C4-2B (cell line): ENCODE results near the gene TRIP10.
"Not testable (repeated sequence)": the region's sequence is repeated elsewhere in the genome, so short reads cannot be mapped to it uniquely, and the experiment has no call there.

Source experiments
- H3K27ac ChIP-seq: fragments of 450-650 bp; 2 replicates; pipeline ENCODE4 v1.5.1; 2017
- CTCF ChIP-seq: fragments of 450-650 bp; conservative IDR thresholded peaks from 2 replicates; pipeline ENCODE4 v1.5.1; 2017; ENCODE audit warnings: mild to moderate bottlenecking
- ZFX ChIP-seq: fragments of 450-650 bp; IDR thresholded peaks from 2 replicates; pipeline ENCODE4 v1.6.1; 2017

Gene TRIP10

GRCh38 chr19:6769006-6769619, 29.6 kb downstream of the TRIP10 start:
- TF ChIP-seq CTCF (no peak; the same call in 1 of the 2 replicates), ZFX (no peak)
- no peak overlapping the region for H3K27ac ChIP-seq

GRCh38 chr19:6771648-6772027, 32.2 kb downstream of the TRIP10 start:
- not testable (repeated sequence) for H3K27ac ChIP-seq

- no peak within 1 kb of the TSS for H3K27ac ChIP-seq
- TF ChIP-seq ZFX = no peak
- no peak for TF ChIP-seq CTCF
Measured at GRCh38 chr19:6772028-6772865, 32.8 kb downstream of the TRIP10 start, which contains the start of gene VAV1. Gene VAV1 (plus strand): TSS chr19:6772708. CDS start chr19:6772808, 100 bp downstream.

GRCh38 chr19:6772866-6773322, 33.4 kb downstream of the TRIP10 start:
- TF ChIP-seq CTCF = no peak
- TF ChIP-seq ZFX = no peak
- H3K27ac ChIP-seq = no peak overlapping the region

GRCh38 chr19:6773323-6773931, 33.9 kb downstream of the TRIP10 start:
- H3K27ac ChIP-seq = no peak overlapping the region
- TF ChIP-seq ZFX (no peak), CTCF (no peak)

GRCh38 chr19:6774821-6775707, 35.6 kb downstream of the TRIP10 start:
- TF ChIP-seq CTCF (no peak), ZFX (no peak)
- H3K27ac ChIP-seq = no peak overlapping the region

- H3K27ac ChIP-seq = not testable (repeated sequence)
Measured at GRCh38 chr19:6776045-6776444, 36.6 kb downstream of the TRIP10 start.
